ENCODE measurements around the gene CALHM4. TPM values are rescaled to one million over a fixed set of nuclear protein-coding genes. Genes with fewer than 3 reads are reported as not detected.
"Not testable (repeated sequence)": the region's sequence is repeated elsewhere in the genome, so short reads cannot be mapped to it uniquely, and the experiment has no call there.

CALHM4 gene
- total RNA-seq, 1 experiment from 2014 or later: not detected

GRCh38 chr6:116595247-116595646, 41.7 kb downstream of the CALHM4 start:
- ATAC-seq: peak; percentile 43; the same call in 1 of the 2 replicates
- Histone ChIP-seq H3K79me2 (ENCODE audit: low read length) (no peaks in the 10 kb centered on the region), H3K4me3 (ENCODE audit: low read length) (no peak overlapping the region), H3K9me2 (replicated peaks; ENCODE audit: low read length) (no peaks in the 10 kb centered on the region), H3K36me3 (ENCODE audit: low read depth, low read length) (peaks cover 15% of the 10 kb centered on the region), H3F3A (ENCODE audit: low read length, unreplicated experiment) (no peaks in the 10 kb centered on the region), H3K9me3 (ENCODE audit: low read length) (no peaks in the 10 kb centered on the region), H3K27me3 (ENCODE audit: low read length) (no peaks in the 10 kb centered on the region), H3K9ac (ENCODE audit: low read length) (no peak overlapping the region), H3K4me2 (ENCODE audit: low read length) (no peak overlapping the region), H3K4me1 (ENCODE audit: insufficient read depth, low read length) (0 out of 2 replicates have a peak, but pooled peaks cover 3% of the 10 kb centered on the region), H2AFZ (ENCODE audit: low read length) (no peak overlapping the region), H4K20me1 (ENCODE audit: low read length) (no peaks in the 10 kb centered on the region), H3K27ac (ENCODE audit: low read length) (no peak overlapping the region)
- no peak for DNase-seq
- intact Hi-C loops (cut with micrococcal nuclease): no loop called here
- no peak for TF ChIP-seq EZH2phosphoT487 (IDR thresholded peaks at IDR 0.05; ENCODE audit: borderline replicate concordance, low read length)
- no peak for TF ChIP-seq EZH2 (IDR thresholded peaks at IDR 0.05; ENCODE audit: low read length, unreplicated experiment)
- no peak for TF ChIP-seq CTCF (conservative IDR thresholded peaks at IDR 0.05; ENCODE audit: low read depth, low read length)
- no TSS peak for BruUV-seq (replicated peaks)
- ChIA-PET CTCF (no interaction called here), POLR2A (ENCODE audit: unreplicated experiment) (no interaction called here)

GRCh38 chr6:116596815-116597214, 43.3 kb downstream of the CALHM4 start:
- H4K20me1 ChIP-seq (ENCODE audit: low read length): no peaks in the 10 kb centered on the region
- no peaks in the 10 kb centered on the region for H3K9me2 ChIP-seq (replicated peaks; ENCODE audit: low read length)
- H3K27me3 ChIP-seq (ENCODE audit: low read length): no peaks in the 10 kb centered on the region
- H3K9me3 ChIP-seq (ENCODE audit: low read length): no peaks in the 10 kb centered on the region
- TF ChIP-seq EZH2phosphoT487 (IDR thresholded peaks at IDR 0.05; ENCODE audit: borderline replicate concordance, low read length) (no peak), CTCF (conservative IDR thresholded peaks at IDR 0.05; ENCODE audit: low read depth, low read length) (no peak), EZH2 (IDR thresholded peaks at IDR 0.05; ENCODE audit: low read length, unreplicated experiment) (no peak)
- ATAC-seq (no peak), DNase-seq (peak; percentile 8)
- CTCF ChIA-PET: no interaction called here
- H3K36me3 ChIP-seq (ENCODE audit: low read depth, low read length): peaks cover 9% of the 10 kb centered on the region; the same call in 1 of the 2 replicates
- no peaks in the 10 kb centered on the region for H3F3A ChIP-seq (ENCODE audit: low read length, unreplicated experiment)
- BruUV-seq (replicated peaks): no TSS peak
- intact Hi-C loops (cut with micrococcal nuclease): no loop called here
- H3K79me2 ChIP-seq (ENCODE audit: low read length): no peaks in the 10 kb centered on the region
- no peak overlapping the region for H3K4me2 ChIP-seq (ENCODE audit: low read length)
- 0 out of 2 replicates have a peak, but pooled peaks cover 3% of the 10 kb centered on the region for H3K4me1 ChIP-seq (ENCODE audit: insufficient read depth, low read length)
- H3K9ac ChIP-seq (ENCODE audit: low read length): no peak overlapping the region
- no peak overlapping the region for H3K4me3 ChIP-seq (ENCODE audit: low read length)
- POLR2A ChIA-PET (ENCODE audit: unreplicated experiment): no interaction called here
- no peak overlapping the region for H3K27ac ChIP-seq (ENCODE audit: low read length)
- H2AFZ ChIP-seq (ENCODE audit: low read length): no peak overlapping the region

- H3K4me2 ChIP-seq (ENCODE audit: low read length); H3K4me1 ChIP-seq (ENCODE audit: insufficient read depth, low read length); H3K9ac ChIP-seq (ENCODE audit: low read length); H3K79me2 ChIP-seq (ENCODE audit: low read length); H3K27me3 ChIP-seq (ENCODE audit: low read length); H3F3A ChIP-seq (ENCODE audit: low read length, unreplicated experiment); H3K4me3 ChIP-seq (ENCODE audit: low read length); POLR2A ChIA-PET (ENCODE audit: unreplicated experiment); ATAC-seq; H4K20me1 ChIP-seq (ENCODE audit: low read length); BruUV-seq (replicated peaks); H3K9me2 ChIP-seq (replicated peaks; ENCODE audit: low read length); DNase-seq; CTCF ChIA-PET; intact Hi-C loops (cut with micrococcal nuclease); H3K36me3 ChIP-seq (ENCODE audit: low read depth, low read length); H3K9me3 ChIP-seq (ENCODE audit: low read length); H2AFZ ChIP-seq (ENCODE audit: low read length); H3K27ac ChIP-seq (ENCODE audit: low read length): not testable (repeated sequence)
These were observed 50.4 kb downstream of the CALHM4 start for GRCh38 chr6:116603916-116604315.

GRCh38 chr6:116604868-116605267, 51.3 kb downstream of the CALHM4 start:
- H2AFZ ChIP-seq (ENCODE audit: low read length); H3K9ac ChIP-seq (ENCODE audit: low read length); H3F3A ChIP-seq (ENCODE audit: low read length, unreplicated experiment); H3K79me2 ChIP-seq (ENCODE audit: low read length); BruUV-seq (replicated peaks); H3K4me3 ChIP-seq (ENCODE audit: low read length); POLR2A ChIA-PET (ENCODE audit: unreplicated experiment); H3K9me2 ChIP-seq (replicated peaks; ENCODE audit: low read length); H3K27ac ChIP-seq (ENCODE audit: low read length); H3K9me3 ChIP-seq (ENCODE audit: low read length); H3K36me3 ChIP-seq (ENCODE audit: low read depth, low read length); H3K27me3 ChIP-seq (ENCODE audit: low read length); DNase-seq; ATAC-seq; H3K4me2 ChIP-seq (ENCODE audit: low read length); intact Hi-C loops (cut with micrococcal nuclease); H4K20me1 ChIP-seq (ENCODE audit: low read length); H3K4me1 ChIP-seq (ENCODE audit: insufficient read depth, low read length); CTCF ChIA-PET: not testable (repeated sequence)
